Uterus (tissue), 4 donors: ENCODE results near the gene MXD1. TPM values are rescaled to one million over a fixed set of nuclear protein-coding genes. Genes with fewer than 3 reads are reported as not detected.

ENCODE experiments used
- DNase-seq, 2 donors: peaks; one replicate each; pipeline ENCODE4 v3.0.0-alpha.2; 2019 to 2020
- H3K27ac ChIP-seq, 2 donors: fragments of 200-600 bp; sonication (generic); 1 replicate in 1 of 2; 2 replicates in 1 of 2; pipeline ENCODE4 v1.5.1; 2016 to 2018
- H3K27me3 ChIP-seq, 2 donors: fragments of 200-600 bp; sonication (generic); one replicate each; pipeline ENCODE4 v1.5.1; 2018 to 2019; ENCODE audit warnings: control low read depth in 1 of 2
- H3K36me3 ChIP-seq, 2 donors: fragments of 200-600 bp; sonication (generic); one replicate each; pipeline ENCODE4 v1.5.1; 2019; ENCODE audit warnings: control low read depth in 1 of 2
- H3K4me1 ChIP-seq, 2 donors: fragments of 200-600 bp; sonication (generic); one replicate each; pipeline ENCODE4 v1.5.1; 2018 to 2019; ENCODE audit warnings: control low read depth in 1 of 2
- H3K4me3 ChIP-seq, 2 donors: fragments of 200-600 bp; sonication (generic); 1 replicate in 1 of 2; 2 replicates in 1 of 2; pipeline ENCODE4 v1.5.1; 2018 to 2019; ENCODE audit warnings: mild to moderate bottlenecking in 1 of 2
- H3K9me3 ChIP-seq, 2 donors: fragments of 200-600 bp; sonication (generic); one replicate each; pipeline ENCODE4 v1.5.1; 2019; ENCODE audit warnings: control low read depth in 1 of 2
- POLR2A ChIP-seq, 2 donors: fragments of 450-650 bp; IDR thresholded peaks; one replicate each; pipeline ENCODE4 v1.6.1; 2016; ENCODE audit warnings: antibody characterized with exemption in 2 of 2, mild to moderate bottlenecking in 1 of 2, moderate library complexity in 1 of 2
- intact Hi-C: fragments of 100-400 bp; cut with DNase I; formaldehyde crosslinking; loops from one replicate; pipeline ENCODE4 v1.15.1; 2023; ENCODE audit warnings: low total_unique reads
- total RNA-seq, 4 donors: library from RNA; depleted of rRNA in 3 of 4; stranded (reverse); fragments of >200 nt in 3 of 4; gene quantifications; one replicate each; pipeline versions ENCODE4 v1.1.0 to v1.2.4, GENCODE V29; 2014 to 2023
- TF ChIP-seq, protein P1 (sequence below), 4 experiments: fragments of 200-600 bp in 2 of 4; fragments of 450-650 bp in 2 of 4; sonication (generic) in 2 of 4; IDR thresholded peaks; one replicate each; pipeline ENCODE4 v1.5.1; 2016 to 2019; ENCODE audit warnings: antibody characterized with exemption in 4 of 4, mild to moderate bottlenecking in 2 of 4, moderate library complexity in 1 of 4
- donor health status: DM: yes; HTN: yes; CAD: no.

Gene MXD1
- total RNA-seq, 4 donors from 2014 or later: 6.5 to 11.3 (median 8.0) TPM

DNA sequence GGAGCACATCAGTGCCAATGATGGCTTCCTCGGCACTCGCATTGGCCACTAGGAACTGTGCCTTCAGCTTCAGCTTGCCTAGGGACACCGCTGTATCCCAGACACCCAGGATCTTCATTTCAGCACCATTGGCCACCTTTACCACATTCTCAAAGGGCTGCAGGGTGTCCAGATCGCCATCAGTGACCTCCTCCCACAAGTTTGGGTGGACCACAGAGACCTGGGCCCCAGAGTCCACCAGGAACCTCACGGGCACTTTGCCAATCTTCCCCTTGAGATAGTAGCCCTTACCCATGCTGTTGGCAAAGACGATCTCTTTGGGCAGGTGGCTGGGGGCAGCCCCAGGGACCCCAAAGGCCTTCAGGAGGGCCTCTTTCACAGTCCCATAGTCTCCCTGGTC is 45.9 kb downstream of the MXD1 start:
- no peak for TF ChIP-seq POLR2A (IDR thresholded peaks at IDR 0.05)
- TF ChIP-seq, protein P1, sequence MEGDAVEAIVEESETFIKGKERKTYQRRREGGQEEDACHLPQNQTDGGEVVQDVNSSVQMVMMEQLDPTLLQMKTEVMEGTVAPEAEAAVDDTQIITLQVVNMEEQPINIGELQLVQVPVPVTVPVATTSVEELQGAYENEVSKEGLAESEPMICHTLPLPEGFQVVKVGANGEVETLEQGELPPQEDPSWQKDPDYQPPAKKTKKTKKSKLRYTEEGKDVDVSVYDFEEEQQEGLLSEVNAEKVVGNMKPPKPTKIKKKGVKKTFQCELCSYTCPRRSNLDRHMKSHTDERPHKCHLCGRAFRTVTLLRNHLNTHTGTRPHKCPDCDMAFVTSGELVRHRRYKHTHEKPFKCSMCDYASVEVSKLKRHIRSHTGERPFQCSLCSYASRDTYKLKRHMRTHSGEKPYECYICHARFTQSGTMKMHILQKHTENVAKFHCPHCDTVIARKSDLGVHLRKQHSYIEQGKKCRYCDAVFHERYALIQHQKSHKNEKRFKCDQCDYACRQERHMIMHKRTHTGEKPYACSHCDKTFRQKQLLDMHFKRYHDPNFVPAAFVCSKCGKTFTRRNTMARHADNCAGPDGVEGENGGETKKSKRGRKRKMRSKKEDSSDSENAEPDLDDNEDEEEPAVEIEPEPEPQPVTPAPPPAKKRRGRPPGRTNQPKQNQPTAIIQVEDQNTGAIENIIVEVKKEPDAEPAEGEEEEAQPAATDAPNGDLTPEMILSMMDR (IDR thresholded peaks at IDR 0.05): no peak
- H3K4me1 ChIP-seq: no peaks in the 10 kb centered on the region
- no peak overlapping the region for H3K4me3 ChIP-seq
- no peak overlapping the region for H3K27ac ChIP-seq
- intact Hi-C loops: no loop called here
- no peaks in the 10 kb centered on the region for H3K36me3 ChIP-seq
- no peak for DNase-seq
- no peaks in the 10 kb centered on the region for H3K9me3 ChIP-seq
- no peaks in the 10 kb centered on the region for H3K27me3 ChIP-seq

DNA sequence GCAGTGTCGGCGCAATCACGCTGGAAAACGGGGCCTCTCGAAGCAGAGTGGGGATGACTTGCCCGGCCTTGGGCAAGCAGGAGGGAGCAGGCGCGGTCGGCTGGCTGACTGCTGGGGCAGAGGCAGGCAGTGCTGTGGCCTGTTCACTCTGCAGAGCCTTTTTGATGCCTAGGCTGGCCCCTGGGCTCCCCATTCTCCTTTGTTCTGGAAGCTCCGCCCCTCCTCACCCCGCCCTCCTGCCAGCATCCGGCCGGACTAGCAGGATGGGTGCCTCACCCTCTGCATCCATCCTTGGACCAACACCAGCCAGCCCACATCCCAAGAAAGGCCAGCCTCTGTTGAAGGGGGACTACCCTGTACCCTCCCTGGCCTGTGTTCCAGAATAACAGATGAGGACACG is 46.6 kb downstream of the MXD1 start, which contains the start of gene ASPRV1:
Gene ASPRV1, minus strand, starts transcription at position 136 of the 400 bp plus-strand sequence. CDS start 195 bp downstream, outside the sequence.
- no peaks in the 10 kb centered on the region for H3K4me1 ChIP-seq
- intact Hi-C loops: no loop called here

DNA sequence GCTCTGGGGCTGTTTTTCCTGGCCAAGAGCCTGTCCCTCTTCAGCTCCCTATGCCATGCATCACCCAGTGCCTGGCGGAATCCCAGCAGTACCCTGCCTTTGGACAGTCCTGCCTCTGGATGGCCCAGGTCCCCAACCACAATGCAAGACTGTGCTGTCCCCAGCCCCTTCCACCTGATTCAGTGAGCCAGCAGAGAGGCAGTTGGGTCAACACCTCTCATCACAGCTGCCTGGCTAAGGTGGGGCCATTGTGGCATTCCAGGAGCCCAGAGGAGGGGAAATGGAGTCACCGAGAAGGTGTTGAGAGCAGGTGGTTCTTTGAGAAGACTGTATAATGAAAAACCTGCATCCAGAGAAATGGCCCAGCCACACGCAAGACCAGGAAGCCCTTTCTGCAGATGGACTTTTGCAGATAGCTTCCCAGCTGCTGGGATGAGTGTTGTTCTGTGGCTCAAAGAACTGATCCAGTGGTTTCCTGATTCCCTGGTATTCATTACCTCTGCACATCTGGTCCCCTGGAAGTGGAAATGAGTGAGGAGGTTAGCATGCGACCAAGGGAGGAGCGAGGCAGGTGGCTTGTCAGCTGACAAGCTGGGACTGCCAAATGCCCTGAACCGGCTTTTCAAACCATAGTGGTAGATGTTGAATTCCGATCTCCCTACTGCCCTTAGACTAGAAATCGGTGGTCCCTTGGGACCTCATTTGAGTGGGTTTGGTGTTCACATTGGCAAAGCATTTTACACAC is 48.2 kb downstream of the MXD1 start:
- intact Hi-C loops: no loop called here
- no peak overlapping the region for H3K4me3 ChIP-seq
- no peak for TF ChIP-seq POLR2A (IDR thresholded peaks at IDR 0.05)
- TF ChIP-seq, protein P1 (IDR thresholded peaks at IDR 0.05): no peak
- H3K27ac ChIP-seq: no peak overlapping the region
- no peak for DNase-seq
- H3K9me3 ChIP-seq: no peaks in the 10 kb centered on the region
- H3K27me3 ChIP-seq: no peaks in the 10 kb centered on the region
- no peaks in the 10 kb centered on the region for H3K4me1 ChIP-seq
- H3K36me3 ChIP-seq: no peaks in the 10 kb centered on the region

More for the DNA sequence above, 46.6 kb downstream of the MXD1 start, which contains the start of gene ASPRV1:
- Histone ChIP-seq H3K27me3 (no peaks in the 10 kb centered on the region), H3K36me3 (no peaks in the 10 kb centered on the region), H3K4me3 (no peak within 1 kb of the TSS), H3K9me3 (no peaks in the 10 kb centered on the region), H3K27ac (no peak within 1 kb of the TSS)
- DNase-seq: no peak
- no peak for TF ChIP-seq POLR2A (IDR thresholded peaks at IDR 0.05)
- TF ChIP-seq, protein P1 (IDR thresholded peaks at IDR 0.05): no peak

DNA sequence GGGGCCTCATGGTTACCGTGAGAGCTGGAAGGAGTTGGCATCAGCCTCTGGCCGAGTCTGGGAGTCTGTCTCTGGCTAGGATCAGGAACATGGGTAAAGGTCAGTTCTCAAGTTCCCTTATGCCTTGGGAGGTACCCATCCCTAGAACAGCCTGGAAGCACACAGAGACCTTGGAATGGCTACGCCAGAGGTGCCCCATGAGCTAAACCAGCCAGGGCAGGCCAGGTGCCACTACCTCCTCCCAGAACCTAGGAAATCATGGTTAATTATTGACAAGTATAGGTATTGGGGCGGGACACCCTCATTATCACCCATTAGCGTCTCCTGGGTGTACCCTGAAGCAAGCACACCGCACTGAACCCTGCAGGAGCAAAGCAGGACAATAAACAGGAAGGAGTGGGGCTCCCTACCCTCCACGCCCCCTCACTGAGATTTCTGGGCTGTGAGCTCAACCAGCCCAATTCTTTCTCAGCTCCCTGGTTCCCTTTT is 49.5 kb downstream of the MXD1 start:
- Histone ChIP-seq H3K9me3 (no peaks in the 10 kb centered on the region), H3K27ac (no peak overlapping the region), H3K4me1 (no peaks in the 10 kb centered on the region), H3K27me3 (no peaks in the 10 kb centered on the region), H3K4me3 (no peak overlapping the region), H3K36me3 (no peaks in the 10 kb centered on the region)
- TF ChIP-seq, protein P1 (IDR thresholded peaks at IDR 0.05): no peak
- no peak for TF ChIP-seq POLR2A (IDR thresholded peaks at IDR 0.05)
- no peak for DNase-seq
- intact Hi-C loops: no loop called here

DNA sequence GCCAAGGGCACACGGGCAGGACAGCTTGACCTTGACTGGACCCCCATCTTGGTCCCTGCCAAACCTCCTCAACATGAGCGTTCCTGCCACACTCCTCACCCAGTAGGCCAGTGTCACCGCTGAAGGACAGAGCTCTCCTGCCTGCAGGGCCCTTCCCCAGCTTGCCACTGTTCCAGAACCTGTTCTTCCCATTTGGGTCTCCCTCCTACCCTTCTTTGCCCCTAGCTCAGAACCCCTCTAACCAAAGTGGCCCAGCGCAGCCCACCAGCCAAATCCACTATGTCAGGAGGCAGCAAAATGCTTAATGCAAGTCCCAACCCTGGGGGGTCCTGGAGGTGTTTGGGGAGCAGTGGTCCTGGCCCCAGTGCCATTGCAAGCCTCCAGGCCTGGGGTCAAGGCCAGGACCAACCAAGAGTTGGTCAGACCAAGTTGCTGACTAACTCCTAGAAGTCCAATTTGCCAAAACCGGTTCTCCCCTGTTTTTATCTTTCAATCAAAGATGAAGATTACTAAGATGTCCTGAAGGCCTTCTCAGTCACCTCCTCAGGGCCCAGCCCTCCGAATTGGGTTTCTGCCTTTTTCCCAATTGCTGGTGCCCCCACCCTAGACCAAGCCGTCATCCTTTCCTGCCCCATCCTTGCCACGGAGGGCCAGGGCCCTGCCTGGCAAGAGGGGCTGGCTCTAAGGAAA is 51.0 kb downstream of the MXD1 start:
- intact Hi-C loops: no loop called here
- no peak overlapping the region for H3K27ac ChIP-seq
- H3K4me3 ChIP-seq: no peak overlapping the region
- TF ChIP-seq, protein P1 (IDR thresholded peaks at IDR 0.05): no peak
- H3K36me3 ChIP-seq: no peaks in the 10 kb centered on the region
- no peaks in the 10 kb centered on the region for H3K9me3 ChIP-seq
- no peak for DNase-seq
- H3K4me1 ChIP-seq: no peaks in the 10 kb centered on the region
- no peaks in the 10 kb centered on the region for H3K27me3 ChIP-seq
